Activated T-helper 1 cell treated with anti-CD3 and anti-CD28 coated beads, Interleukin-2, amount 50 U/mL, for 16 hours (primary cell): ENCODE measurements around the gene IL1A.
"Not testable (repeated sequence)": the region's sequence is repeated elsewhere in the genome, so short reads cannot be mapped to it uniquely, and the experiment has no call there.

Experiments used
- DNase-seq, 2 donors: peaks; one replicate each; pipeline ENCODE4 v3.0.0-alpha.2; 2020; ENCODE audit warnings: low read depth in 1 of 2, low spot score in 1 of 2

The IL1A gene, protein sequence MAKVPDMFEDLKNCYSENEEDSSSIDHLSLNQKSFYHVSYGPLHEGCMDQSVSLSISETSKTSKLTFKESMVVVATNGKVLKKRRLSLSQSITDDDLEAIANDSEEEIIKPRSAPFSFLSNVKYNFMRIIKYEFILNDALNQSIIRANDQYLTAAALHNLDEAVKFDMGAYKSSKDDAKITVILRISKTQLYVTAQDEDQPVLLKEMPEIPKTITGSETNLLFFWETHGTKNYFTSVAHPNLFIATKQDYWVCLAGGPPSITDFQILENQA

DNA sequence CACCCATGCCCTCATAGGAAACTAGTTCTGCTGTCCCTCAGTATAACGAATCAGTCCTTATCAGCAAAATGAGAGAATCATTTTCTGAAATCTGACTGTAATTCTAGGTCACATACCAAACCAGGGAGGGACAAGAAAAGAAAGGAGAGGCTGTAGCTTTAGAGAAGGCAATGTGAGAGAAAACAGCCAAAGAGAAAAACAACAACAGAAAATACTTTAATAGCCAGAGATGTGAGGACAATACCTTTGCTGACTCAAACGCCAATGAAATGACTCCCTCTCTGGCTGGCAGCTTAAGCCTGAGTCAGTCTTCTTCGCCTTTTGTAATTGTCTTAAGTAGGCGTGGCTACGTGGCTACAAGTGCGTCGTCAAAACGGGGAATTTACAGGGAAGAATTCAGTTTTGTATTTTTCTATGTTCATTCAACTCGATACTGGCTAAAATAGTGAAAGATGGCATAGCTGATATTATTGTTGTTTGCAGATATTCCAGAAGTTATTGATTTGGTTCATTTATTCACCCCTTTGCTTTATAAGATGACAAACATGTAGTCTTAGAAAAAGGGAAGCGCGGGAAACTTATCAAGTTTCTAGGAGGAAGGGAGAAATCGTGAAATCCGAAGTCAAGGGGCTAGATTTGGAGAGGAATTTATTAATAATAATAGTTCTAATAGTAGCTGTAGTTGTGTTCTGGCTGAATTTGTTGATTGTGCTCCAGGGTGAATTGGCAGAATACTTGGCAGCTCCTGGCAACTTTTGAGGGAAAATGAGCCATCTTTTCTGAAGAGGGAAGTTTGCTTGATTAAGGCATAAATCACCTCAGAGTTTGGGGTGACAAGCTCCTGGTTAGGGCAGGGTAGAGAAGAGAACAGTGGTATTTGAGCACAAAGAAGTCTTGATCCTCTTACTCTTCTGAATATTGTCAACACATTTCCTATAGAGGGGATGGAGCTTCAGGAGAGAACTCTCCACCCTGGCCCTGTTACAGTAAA, at the start of gene IL1A:
TSS of gene IL1A (minus strand) at position 295 of the 991 bp plus-strand sequence. CDS start 723 bp downstream, outside the sequence.
- DNase-seq: no peak

DNA sequence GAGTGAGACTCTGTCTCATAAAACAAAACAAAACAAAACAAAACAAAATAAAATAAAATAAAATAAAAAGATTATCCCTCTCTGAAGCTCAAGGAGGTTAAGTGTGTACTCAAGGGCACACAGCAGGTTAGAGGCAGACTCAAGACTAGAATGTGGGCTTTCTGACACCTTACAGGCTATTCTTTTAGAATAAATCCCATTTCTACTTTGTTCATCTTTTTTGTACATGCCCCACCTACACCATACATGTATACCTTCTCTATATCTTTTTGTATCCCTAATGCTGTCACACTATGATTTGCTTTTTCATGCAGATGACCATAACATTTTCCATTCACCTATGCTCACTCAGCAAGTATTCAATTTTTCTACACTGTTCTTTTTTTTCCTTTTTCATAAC, 49.7 kb upstream of the IL1A start:
- DNase-seq: no peak

DNA sequence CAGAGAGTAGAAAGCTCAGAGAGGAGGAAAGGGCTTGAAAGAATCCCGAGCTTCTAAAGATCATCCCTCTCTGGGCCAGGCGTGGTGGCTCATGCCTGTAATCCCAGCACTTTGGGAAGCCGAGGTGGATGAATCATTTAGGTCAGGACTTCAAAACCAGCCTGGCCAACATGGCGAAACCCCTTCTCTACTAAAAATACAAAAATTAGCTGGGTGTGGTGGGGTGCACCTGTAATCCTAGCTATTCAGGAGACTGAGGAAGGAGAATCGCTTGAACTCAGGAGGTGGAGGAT, 49.3 kb upstream of the IL1A start:
- DNase-seq: not testable (repeated sequence)

DNA sequence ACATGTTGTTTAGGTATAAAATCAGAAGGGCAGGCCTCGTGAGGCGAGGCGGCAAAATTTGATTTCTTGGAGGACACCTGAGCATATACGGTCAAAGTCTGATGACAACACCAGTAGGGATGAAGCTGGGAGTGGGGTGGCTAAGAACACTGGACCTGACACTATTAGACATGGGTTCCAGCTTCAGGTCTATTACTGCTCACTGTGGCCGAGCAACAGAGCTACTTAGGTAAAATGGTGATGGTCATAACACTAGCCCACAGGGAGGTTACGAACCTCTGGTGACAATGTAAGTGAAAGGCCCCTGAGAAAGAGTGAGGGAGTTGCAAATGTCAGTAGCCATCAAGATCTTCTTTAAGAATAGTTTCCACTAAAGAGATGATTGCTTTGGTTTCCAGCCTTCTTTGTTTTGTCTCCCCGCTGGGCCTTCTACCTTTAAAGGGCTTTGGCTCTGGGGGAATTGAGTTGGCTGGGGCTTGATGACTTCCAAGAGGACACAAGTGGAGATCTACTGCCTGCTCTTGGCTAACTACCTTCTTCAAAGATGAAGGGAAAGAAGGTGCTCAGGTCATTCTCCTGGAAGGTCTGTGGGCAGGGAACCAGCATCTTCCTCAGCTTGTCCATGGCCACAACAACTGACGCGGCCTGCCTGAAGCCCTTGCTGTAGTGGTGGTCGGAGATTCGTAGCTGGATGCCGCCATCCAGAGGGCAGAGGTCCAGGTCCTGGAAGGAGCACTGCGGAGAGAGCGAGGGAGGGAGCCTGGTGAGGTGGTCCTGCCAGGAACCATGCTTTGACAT, 48.7 kb upstream of the IL1A start:
- DNase-seq: no peak

DNA sequence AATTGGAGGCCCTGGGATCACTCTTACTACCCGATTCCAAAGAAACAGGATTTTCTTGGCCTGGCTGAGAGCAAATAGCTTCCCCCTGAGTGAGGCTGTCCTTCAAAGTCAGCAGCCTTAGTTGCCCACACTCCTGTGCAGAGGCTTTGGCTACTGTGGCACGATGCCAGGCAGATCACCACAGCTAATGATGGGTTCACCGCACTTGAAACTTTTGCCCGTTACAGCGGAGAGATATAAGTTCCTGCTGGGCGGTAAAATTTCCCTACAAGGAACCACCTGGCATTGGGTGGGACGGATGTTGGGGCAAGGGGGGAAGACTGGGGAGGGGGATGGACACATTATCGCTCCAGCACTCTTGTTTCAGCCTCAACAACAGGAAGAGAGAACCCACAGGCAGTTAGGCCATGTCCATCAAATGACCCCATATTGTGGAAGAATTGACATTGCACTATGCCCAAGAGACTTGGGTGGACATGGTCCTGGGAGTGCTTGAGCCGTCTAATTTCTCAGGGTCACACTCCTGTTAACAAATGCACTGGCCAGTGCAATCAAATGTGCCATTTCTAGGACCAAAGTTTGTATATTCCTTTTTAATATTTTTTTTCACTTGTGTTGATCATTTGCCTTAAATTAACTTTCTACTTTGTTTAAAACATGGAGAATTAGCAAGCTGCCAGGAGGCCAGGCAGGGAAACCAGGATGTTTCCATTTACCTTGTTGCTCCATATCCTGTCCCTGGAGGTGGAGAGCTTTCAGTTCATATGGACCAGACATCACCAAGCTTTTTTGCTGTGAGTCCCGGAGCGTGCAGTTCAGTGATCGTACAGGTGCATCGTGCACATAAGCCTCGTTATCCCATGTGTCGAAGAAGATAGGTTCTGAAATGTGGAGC, 47.9 kb upstream of the IL1A start:
- DNase-seq: no peak

DNA sequence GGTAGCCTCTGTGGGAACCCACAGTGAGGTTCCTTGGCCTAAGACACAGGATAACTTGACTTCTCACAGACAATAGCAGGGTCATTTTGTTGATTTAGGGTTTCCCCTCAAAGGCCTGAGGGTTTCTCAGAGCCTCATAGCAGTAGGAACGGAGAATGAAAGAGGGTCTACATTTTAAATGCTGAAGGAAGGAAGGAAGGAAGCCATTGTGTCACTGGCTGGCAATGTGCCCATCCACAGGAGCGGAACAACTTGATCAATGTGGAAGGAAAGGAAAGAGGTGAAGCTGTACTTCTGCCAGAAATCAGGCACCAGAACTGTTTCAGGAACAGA, 47.2 kb upstream of the IL1A start:
- DNase-seq: no peak

DNA sequence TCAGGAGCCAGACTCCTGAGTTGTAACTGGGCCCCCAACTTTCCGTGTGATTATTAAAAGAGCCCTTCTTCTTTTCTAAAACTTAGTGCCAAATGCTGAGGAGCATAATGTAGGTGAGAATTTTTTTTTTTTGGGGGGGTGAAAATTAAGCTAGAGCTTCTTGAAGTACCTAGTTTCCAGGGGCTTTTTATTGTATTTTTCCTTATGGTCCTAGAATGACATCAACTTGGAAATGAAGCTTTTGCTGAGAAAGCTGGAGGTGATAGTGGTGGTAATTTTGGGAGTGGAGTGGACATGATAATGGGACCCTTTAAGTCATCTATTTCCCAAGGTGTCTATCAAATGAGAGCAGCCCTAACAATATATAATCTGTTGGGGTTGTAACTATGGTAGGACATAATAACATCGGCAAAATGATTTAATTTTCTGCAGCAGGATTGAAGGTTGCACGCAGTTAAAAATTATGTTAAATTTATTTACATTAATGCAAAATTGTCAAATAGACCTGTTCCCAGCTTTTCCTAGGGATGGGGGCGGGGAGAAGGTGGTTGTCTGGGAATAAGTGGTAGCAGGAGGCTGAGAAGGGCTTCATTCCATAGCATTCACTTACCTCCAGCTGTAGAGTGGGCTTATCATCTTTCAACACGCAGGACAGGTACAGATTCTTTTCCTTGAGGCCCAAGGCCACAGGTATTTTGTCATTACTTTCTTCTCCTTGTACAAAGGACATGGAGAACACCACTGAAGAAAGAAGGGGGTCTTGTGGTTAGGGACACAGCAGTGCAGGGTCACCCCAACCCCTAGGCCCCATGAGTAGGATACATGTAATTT, 46.6 kb upstream of the IL1A start:
- no peak for DNase-seq

DNA sequence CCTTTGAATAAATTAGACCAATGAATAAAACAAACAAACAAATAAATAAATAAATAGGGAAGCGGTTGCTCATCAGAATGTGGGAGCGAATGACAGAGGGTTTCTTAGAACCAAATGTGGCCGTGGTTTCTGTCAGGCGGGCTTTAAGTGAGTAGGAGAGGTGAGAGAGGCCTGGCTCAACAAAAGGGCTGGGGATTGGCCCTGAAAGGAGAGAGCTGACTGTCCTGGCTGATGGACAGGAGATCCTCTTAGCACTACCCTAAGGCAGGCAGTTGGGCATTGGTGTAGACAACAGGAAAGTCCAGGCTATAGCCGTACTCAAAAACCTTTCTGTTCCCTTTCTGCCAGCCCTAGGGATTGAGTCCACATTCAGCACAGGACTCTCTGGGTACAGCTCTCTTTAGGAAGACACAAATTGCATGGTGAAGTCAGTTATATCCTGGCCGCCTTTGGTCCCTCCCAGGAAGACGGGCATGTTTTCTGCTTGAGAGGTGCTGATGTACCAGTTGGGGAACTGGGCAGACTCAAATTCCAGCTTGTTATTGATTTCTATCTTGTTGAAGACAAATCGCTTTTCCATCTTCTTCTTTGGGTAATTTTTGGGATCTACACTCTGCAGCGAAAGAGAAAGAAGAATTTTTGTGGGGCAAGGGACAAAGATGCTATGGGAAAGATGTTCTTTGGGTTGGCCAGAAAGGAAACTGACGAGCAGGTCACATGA, 45.8 kb upstream of the IL1A start:
- no peak for DNase-seq

DNA sequence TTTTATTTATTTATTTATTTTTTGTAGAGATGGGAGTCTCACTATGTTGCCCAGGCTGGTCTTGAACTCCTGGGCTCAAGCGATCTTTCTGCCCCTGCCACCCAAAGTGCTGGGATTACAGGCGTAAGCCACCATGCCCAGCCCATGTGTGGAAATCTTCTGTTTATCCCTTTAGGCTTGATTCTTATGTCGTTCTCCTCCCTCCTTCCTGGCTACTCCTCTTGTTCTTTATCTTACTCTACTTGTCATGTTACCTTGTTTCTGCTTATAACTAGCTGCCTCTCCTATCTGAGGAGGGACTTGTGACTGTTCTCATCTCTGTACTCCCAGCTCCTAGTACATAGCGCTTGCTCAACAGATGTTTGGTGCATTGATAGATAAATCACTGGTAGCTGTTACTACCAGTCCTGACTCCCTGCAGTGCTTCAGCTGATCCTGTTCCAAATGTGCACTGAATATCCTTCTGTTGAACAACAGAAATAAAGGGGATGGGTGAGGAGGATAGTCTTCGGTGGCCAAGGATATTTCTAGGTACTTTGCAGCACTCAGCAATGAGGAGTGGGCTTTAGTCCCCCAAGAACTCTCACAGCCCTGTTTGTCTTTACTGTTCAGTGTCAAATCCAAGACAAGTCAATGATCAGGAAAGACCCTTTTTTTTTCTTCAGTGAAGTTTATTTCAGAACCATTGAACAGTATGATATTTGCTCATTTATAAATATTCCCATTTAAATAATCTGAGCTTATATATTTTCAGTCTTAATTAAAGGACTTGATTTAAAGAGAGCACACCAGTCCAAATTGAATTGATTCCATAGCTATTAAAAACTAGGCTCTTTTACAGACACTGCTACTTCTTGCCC, 45.0 kb upstream of the IL1A start:
- DNase-seq: no peak

DNA sequence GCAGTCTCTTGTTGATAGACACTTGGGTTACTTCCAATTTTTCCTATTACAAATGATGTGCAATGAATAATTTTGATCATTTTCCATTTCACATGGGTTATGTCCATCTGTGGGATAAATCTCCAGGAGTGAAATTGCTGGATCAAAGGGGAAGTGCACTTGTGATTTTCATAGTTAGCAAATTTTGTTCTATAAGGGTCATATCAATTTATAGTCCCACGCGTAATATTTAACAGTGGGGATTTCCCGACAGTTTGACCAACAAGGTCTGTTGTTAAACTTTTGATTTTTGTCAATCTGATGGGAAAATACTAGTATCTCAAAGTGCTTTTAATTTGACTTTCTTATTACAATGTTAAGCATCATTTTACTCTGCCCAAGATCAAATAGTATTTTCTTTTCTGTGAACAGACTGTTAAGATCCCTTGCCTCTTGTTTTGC, 44.0 kb upstream of the IL1A start:
- no peak for DNase-seq

DNA sequence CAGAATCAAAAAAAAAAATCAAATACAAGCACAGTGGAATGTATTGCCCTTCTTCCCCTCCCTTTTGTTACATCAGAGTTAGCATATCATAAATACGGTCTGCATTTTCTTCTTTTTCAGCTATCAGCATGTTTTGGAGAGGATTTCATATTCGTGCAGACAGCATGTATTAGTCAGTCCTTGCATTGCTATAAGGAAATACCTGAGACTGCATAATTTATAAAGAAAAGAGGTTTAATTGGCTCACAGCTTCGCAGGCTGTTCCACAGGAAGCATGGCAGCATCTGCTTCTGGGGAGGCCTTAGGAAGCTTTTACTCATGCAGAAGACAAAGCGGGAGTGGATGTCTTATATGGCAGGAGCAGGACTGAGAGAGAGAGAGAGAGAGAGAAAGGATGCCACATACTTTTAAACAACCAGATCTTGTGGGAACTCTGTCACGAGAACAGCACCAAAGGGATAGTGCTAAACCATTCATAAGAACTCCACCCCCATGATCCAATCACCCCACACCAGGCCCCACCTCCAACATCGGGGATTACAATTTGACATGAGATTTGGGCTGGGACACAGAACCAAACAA, 43.4 kb upstream of the IL1A start:
- DNase-seq: no peak

DNA sequence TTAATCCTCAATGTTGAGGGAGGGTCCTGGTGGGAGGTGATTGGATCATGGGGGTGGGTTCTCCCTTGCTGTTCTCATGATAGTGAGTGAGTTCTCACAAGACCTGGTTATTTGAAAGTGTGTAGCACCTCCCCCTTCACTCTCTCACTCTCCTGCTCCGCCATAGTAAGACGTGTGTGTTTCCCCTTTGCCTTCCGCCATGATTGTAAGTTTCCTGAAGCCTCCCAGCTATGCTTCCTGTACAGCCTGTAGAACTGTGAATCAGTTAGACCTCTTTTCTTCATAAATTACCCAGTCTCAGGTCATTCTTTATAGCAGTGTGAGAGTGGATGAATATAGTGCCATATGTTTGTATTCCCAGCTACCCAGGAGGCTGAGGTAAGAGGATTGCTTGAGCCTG, 42.7 kb upstream of the IL1A start:
- no peak for DNase-seq

DNA sequence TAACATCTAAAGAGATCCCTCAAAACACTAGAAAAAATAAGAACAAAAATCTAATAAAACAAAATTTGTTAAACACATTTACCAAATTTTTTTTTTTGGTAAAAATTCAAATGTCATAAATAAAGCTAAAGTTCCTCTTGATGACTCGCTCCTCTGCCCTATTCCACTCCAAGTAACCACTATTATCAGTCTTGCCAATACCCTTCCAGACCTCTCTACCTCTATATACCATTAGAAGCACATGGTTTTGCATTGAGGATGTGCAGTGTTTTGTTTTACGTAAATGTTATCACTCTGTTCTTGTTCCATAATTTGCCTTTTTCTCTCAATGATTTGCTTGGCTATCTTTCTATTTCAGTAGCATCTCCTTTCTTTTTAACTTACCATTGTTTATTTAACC, 41.4 kb upstream of the IL1A start:
- DNase-seq: no peak

DNA sequence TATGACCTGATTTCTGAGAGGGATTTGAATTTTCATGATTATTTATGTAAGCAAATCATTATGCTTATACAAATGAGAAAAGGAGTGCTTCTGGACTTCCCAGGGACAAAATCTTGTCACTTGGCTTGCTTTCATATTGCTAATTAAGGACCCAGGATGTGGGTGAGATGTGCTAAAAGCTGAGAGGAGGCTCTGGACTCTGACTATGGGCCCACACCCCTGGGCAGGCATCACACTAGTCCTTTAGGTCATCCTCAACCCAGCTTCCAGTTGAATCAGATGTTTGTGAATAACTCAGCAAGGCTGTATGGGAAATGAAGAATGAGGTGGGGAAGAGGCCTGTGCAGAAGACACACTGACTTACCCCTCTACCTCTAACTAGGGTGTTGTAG, 40.4 kb upstream of the IL1A start:
- no peak for DNase-seq

DNA sequence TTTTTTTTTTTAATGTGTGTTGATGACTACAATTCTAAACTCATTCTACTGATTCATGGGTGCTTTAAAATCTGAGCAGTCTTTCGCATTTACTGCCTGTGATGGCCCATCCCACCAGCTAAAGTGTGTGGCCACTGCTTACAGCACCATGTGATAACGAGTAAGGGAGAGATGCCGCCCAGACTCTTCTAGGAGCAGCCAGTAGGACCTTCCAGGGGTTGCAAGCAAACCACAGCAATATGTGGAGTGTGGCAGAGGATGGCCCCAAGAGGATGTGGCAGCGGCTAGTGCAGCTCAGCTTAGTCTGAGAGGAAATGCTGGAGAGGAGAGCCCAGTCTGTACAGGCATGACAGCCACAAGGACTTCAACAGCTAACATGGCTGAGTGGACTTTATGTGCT, 37.4 kb upstream of the IL1A start:
- no peak for DNase-seq

DNA sequence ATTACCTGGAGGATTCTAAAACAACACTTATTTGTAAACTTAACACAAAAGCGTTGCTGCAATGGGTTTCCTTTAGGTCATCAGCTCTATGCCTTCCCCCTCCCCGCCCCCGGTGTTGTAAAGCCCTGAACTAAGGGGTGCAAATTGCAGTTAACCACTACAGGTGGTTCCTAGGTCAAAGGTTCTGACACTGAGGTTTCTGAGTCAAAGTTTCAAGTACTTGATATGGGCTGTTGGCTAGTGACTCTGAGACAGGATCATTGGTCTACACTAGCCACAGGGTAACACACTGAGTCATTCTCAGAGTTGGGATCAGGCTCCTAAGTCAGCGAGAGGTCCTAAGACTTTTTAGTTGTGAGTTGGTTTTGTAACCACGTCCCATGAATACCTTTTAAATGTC, 36.8 kb upstream of the IL1A start:
- no peak for DNase-seq

DNA sequence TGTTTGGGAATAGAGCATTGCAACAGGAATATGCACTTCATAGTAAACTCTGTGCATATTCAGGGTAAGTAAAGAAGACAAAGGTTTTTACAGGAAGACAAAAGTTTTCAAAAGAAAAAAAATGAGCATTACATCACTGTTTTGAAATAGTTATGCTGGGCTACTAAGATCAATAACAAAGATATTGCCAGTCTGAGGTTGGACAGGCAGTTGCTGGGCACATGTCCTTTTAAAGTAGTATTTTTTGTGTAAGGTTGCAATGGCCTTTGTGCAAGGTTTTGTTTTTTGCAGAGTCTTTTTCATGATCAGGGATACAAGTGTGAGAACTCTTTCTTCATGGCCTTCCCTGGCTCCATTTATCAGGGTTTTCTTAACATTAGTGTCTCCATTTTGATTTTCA, 36.0 kb upstream of the IL1A start:
- DNase-seq: no peak

DNA sequence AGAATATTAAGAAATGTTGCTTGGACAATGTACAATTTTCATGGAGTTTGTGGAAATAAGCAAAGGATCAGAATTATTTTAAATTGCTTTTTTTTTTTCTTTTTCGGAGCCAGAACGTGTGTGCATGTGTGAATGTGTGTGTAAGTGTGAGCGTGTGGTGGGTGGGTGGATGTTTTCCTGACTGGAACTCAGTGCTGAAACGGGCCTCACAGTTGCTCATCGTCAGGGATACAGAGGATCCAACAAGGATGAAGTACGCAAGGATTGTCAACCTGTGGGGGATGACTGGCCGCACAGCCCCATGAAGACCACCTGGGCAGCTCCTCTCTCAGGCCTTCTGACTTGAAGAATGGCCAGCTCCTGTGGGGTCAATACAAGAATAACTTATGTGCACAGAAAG, 34.8 kb upstream of the IL1A start:
- DNase-seq: no peak
